Activated naive CD8-positive, alpha-beta T cell treated with anti-CD3 and anti-CD28 coated beads, Interleukin-2, amount 50 U/mL, for 24 hours (primary cell): ENCODE data around the gene ZNRF1.

Source experiments
- ATAC-seq: fragments of 150-1000 bp; cut with Tn5 transposase; one replicate; pipeline ENCODE4 v1.10.0; 2021
- DNase-seq: peaks from one replicate; pipeline ENCODE4 v3.0.0; 2021
- H3K27ac Mint-ChIP-seq: one replicate; pipeline ENCODE4 v1.8.0; 2021; ENCODE audit warnings: mild to moderate bottlenecking, mixed read lengths
- H3K27me3 Mint-ChIP-seq: one replicate; pipeline ENCODE4 v1.8.0; 2021; ENCODE audit warnings: mixed read lengths
- H3K36me3 Mint-ChIP-seq: one replicate; pipeline ENCODE4 v1.8.0; 2021; ENCODE audit warnings: low read depth, mixed read lengths
- H3K4me1 Mint-ChIP-seq: one replicate; pipeline ENCODE4 v1.8.0; 2021; ENCODE audit warnings: mixed read lengths
- H3K4me3 Mint-ChIP-seq: one replicate; pipeline ENCODE4 v1.8.0; 2021; ENCODE audit warnings: mild to moderate bottlenecking, moderate library complexity, mixed read lengths
- H3K9me3 Mint-ChIP-seq: one replicate; pipeline ENCODE4 v1.8.0; 2021; ENCODE audit warnings: mixed read lengths

ZNRF1 gene

DNA sequence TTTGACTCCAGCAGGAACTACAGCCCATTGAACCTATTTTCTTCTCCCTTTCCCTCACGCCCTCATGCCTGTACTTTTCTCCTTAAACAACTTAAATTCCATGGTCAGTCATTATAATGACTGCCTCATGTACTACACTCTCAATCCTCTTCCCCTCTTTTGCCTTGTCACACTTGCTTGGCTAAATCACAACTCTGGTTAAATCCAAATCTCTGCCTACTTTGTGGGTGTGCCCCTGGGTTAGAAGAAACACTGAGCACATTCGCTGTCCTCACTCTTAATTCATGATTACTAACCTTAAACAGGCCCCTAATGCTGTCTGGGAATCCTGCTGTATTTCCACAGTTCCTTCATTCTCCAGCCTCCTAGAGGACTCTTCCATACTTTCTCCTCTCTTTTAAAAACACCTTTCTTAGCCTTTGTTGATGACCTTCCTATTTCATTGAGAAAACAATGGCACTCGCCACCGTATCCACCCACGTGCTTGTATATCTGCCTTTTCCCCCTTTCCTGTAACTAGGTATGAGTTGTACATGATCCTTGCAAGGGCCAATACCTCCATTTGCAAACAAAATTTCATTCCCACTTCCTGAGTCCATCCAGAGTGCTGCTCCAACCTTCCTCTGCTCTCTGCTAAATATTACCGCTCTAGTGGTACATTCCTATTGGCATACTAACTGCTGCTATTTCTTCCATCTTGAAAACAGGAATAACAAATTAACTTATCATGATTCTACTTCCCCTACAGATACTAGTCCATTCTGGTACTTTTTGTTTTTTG, 28.9 kb downstream of the ZNRF1 start:
- DNase-seq, result no peak
- Mint-ChIP-seq H3K36me3 (peaks cover 2% of the 10 kb centered on the region), H3K9me3 (peaks cover 1% of the 10 kb centered on the region), H3K4me1 (peaks cover 20% of the 10 kb centered on the region), H3K4me3 (no peak overlapping the region), H3K27ac (no peak overlapping the region), H3K27me3 (no peaks in the 10 kb centered on the region)
- ATAC-seq, result no peak

GRCh38 chr16:75028544-75029135, 29.8 kb downstream of the ZNRF1 start:
- DNase-seq, result no peak
- H3K4me3 Mint-ChIP-seq, result no peak overlapping the region
- no peaks in the 10 kb centered on the region for H3K9me3 Mint-ChIP-seq
- no peaks in the 10 kb centered on the region for H3K27me3 Mint-ChIP-seq
- ATAC-seq, result no peak
- H3K4me1 Mint-ChIP-seq, result peaks cover 14% of the 10 kb centered on the region
- no peaks in the 10 kb centered on the region for H3K36me3 Mint-ChIP-seq
- no peak overlapping the region for H3K27ac Mint-ChIP-seq

- Mint-ChIP-seq H3K36me3 (no peaks in the 10 kb centered on the region), H3K27me3 (no peaks in the 10 kb centered on the region), H3K4me3 (no peak overlapping the region), H3K27ac (no peak overlapping the region), H3K9me3 (no peaks in the 10 kb centered on the region), H3K4me1 (peaks cover 4% of the 10 kb centered on the region)
- DNase-seq (no peak), ATAC-seq (no peak)
Measured at GRCh38 chr16:75029854-75030253, 31.0 kb downstream of the ZNRF1 start.

DNA sequence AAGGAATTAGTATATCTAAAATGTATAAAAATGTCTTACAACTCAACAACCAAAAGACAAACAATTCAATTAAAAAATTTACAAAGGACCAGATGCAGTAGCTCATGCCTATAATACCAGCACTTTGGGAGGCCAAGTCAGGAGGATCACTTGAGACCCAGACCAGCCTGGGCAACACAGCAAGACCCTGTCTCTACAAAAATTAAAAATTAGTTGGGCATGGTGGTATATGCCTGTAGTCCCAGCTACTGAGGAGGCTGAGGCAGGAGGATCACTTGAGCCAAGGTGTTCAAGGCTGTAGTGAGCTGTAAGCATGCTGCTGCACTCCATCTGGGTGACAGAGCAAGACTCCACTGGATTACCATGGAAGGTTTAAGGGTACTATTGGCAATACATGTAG, 33.8 kb downstream of the ZNRF1 start:
- DNase-seq, result no peak
- no peak overlapping the region for H3K27ac Mint-ChIP-seq
- no peak overlapping the region for H3K4me3 Mint-ChIP-seq
- no peak for ATAC-seq
- peaks cover 7% of the 10 kb centered on the region for H3K9me3 Mint-ChIP-seq
- H3K36me3 Mint-ChIP-seq, result peaks cover 5% of the 10 kb centered on the region
- H3K4me1 Mint-ChIP-seq, result no peaks in the 10 kb centered on the region
- H3K27me3 Mint-ChIP-seq, result no peaks in the 10 kb centered on the region

DNA sequence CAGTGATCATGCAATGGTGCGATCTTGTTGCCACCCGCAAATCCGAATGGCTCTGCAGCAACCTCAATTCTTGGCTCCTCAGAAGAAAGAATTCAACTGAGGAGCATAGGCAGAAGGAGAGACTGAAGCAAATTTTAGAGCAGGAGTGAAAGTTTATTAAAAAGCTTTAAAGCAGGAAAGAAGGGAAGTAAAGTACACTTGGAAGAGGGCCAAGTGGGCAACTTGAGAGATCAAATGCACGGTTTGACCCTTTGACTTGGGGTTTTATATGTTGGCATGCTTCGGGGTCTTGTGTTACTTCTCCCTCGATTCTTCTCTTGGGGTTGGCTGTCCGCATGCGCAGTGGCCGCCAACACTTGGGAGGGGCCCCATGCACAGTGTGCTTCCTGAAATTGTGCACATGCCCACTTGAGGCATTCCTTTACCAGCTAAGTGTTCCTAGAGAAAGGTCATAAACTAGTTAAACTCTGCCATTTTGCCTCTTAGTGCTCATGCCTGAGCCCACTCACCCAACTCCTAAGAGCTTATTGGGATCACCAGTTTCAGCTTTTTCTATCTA, 36.7 kb downstream of the ZNRF1 start:
- ATAC-seq, result no peak

DNA sequence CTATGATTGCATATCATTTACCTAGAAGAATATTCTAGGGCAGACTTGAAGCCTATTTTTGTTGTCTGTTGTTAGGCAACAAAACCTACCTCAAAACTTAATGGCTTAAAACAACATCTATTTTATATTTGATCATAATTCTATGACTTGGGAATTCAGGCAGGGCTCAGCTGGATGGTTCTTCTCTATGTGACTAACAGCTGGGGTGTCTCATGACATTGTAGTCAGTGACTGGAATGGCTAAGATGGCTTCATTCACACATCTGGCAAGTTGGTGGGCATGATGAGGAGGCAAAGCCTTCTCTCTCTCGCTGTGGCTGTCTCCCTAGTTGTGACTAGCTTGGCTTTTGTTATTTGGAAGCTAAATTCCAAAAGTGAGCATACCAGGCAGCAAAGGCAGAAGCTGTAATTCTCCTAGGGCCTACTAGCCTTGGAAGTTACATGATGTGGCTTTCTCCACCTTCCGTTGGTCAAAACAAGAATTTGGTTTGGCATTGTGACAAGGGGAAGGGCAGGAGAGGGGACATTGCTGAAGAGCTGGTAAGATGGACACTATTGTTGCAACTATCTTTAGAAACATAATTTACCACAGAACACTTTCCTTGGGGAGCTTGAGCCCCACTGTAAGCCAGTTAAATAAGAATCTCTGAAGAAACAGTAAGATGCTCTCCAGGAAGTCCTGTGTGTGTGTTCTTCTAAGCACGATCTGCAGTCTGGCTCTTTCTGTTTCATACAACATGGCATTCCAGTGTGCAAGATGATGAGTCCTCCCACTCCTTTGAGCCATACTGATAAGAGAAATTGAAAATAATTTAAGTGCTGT, 39.4 kb downstream of the ZNRF1 start:
- Mint-ChIP-seq H3K4me1 (peaks cover 3% of the 10 kb centered on the region), H3K36me3 (peaks cover 12% of the 10 kb centered on the region), H3K27ac (no peak overlapping the region), H3K9me3 (peaks cover 10% of the 10 kb centered on the region), H3K4me3 (no peak overlapping the region), H3K27me3 (no peaks in the 10 kb centered on the region)
- DNase-seq, result no peak
- ATAC-seq, result no peak

More for the DNA sequence above, 36.7 kb downstream of the ZNRF1 start:
- Mint-ChIP-seq H3K27ac (no peak overlapping the region), H3K36me3 (peaks cover 12% of the 10 kb centered on the region), H3K4me1 (peaks cover 3% of the 10 kb centered on the region), H3K27me3 (no peaks in the 10 kb centered on the region), H3K4me3 (no peak overlapping the region), H3K9me3 (peaks cover 10% of the 10 kb centered on the region)
- no peak for DNase-seq

GRCh38 chr16:75039941-75040340, 41.1 kb downstream of the ZNRF1 start:
- Mint-ChIP-seq H3K9me3 (peaks cover 10% of the 10 kb centered on the region), H3K27ac (no peak overlapping the region), H3K36me3 (peaks cover 12% of the 10 kb centered on the region), H3K4me3 (no peak overlapping the region), H3K27me3 (no peaks in the 10 kb centered on the region), H3K4me1 (peaks cover 6% of the 10 kb centered on the region)
- ATAC-seq (no peak), DNase-seq (no peak)

DNA sequence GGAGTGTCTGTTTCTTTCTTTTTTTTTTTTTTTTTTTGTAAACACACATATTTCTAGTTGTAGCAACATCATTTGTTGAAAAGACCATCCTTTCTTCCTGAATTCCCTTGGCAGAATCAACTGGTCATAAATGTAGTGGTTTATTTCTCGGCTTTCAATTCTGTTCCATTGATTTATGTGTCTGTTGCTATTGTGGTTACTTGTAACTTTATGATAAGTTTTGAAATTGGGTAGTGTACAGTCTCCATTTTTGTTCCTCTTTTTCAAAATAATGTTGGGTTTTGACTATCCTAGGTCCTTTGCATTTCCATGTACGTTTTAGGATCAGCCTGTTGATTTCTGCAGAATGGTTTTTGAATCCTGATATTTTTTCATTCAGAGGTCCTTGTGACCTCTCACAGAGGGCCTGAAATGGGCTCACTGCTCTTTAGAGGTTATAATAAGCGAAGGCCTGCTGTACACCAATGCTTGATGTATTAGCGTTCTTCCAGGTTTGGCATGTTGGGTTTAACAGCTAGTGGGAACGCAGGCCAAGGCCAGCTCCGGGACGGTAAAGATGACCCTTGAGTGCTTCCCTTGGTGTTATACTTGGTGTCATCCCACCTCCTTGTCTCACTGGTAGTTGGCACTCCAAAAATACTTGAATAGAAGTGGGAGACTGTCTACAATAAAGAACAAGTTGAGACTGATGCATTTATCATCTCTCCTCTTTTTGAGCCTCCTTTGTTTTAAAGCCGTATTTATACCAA, 43.8 kb downstream of the ZNRF1 start:
- Mint-ChIP-seq H3K9me3 (peaks cover 4% of the 10 kb centered on the region), H3K4me1 (peaks cover 6% of the 10 kb centered on the region), H3K4me3 (no peak overlapping the region), H3K27ac (no peak overlapping the region), H3K27me3 (no peaks in the 10 kb centered on the region), H3K36me3 (peaks cover 8% of the 10 kb centered on the region)
- ATAC-seq, result no peak
- no peak for DNase-seq

DNA sequence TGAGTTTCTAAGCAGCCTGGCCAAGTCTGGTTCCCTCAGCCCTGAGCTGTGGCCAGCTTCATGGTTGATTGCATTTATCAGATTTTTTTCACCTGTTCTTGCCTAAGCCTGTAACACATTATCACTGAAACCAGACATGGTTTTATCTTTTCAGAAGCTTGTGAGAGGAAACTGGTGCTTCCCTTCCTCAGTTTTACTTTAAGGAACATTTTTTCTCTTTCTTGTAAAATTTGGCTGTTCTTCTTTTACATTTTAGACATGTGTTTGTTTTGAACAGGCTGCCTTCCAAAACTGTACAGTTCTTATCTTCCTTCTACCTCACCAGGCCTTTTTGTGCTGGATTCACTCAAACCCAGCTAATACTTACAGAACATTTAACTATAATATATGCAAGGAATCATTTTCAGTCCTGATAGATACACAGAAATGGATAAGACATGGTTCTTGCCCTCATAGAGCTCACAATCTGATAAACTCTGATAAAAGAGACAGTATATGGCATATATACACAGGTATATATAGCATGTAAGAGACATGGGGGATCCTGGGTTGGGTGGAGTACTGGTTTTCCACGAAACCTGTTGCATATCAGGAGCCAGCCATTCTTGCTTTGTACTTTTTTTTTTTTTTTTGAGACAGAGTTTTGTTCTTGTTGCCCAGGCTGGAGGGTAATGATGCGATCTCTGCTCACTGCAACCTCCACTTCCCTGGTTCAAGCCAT, 44.5 kb downstream of the ZNRF1 start:
- ATAC-seq (no peak), DNase-seq (no peak)
- H3K36me3 Mint-ChIP-seq, result peaks cover 4% of the 10 kb centered on the region
- H3K4me1 Mint-ChIP-seq, result peaks cover 6% of the 10 kb centered on the region
- no peak overlapping the region for H3K27ac Mint-ChIP-seq
- no peak overlapping the region for H3K4me3 Mint-ChIP-seq
- no peaks in the 10 kb centered on the region for H3K27me3 Mint-ChIP-seq
- no peaks in the 10 kb centered on the region for H3K9me3 Mint-ChIP-seq

DNA sequence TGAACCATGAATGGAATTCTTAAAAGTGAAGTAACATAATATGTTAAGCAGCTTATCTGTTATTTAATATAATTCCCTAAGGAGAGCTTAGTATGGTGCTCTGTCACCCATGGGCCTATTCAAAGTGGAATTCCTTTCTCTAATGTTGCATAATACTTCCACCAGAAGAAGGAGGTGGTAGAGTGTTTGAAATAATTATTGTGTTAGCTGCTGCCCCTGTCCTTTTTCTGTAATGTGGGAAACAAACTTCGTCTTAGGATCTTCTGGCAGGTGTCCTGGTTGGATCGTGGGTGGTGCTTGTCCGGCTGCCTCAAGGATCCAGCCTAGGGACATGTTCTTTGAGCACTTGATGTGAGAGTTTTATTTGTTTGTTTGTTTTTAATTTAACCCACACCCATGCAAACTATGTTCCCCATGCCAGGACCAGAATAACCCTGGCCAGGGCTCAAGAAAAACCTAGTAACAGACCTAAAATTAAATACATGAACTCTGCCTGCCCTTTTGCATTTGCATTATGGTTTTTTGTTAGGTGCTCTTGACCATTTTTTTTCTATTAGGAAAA, 46.1 kb downstream of the ZNRF1 start:
- peaks cover 2% of the 10 kb centered on the region for H3K4me1 Mint-ChIP-seq
- DNase-seq, result no peak
- H3K27ac Mint-ChIP-seq, result no peak overlapping the region

GRCh38 chr16:75045424-75045823, 46.6 kb downstream of the ZNRF1 start:
- DNase-seq (no peak), ATAC-seq (no peak)
- Mint-ChIP-seq H3K27me3 (no peaks in the 10 kb centered on the region), H3K27ac (no peak overlapping the region), H3K4me1 (peaks cover 2% of the 10 kb centered on the region), H3K9me3 (no peaks in the 10 kb centered on the region), H3K4me3 (no peak overlapping the region), H3K36me3 (no peaks in the 10 kb centered on the region)

More for the DNA sequence above, 46.1 kb downstream of the ZNRF1 start:
- no peaks in the 10 kb centered on the region for H3K36me3 Mint-ChIP-seq
- no peaks in the 10 kb centered on the region for H3K27me3 Mint-ChIP-seq
- no peak overlapping the region for H3K4me3 Mint-ChIP-seq
- no peaks in the 10 kb centered on the region for H3K9me3 Mint-ChIP-seq
- no peak for ATAC-seq

- ATAC-seq (no peak), DNase-seq (no peak)
- no peaks in the 10 kb centered on the region for H3K27me3 Mint-ChIP-seq
- no peaks in the 10 kb centered on the region for H3K9me3 Mint-ChIP-seq
- peaks cover 2% of the 10 kb centered on the region for H3K4me1 Mint-ChIP-seq
- no peak overlapping the region for H3K4me3 Mint-ChIP-seq
- H3K27ac Mint-ChIP-seq, result no peak overlapping the region
- H3K36me3 Mint-ChIP-seq, result no peaks in the 10 kb centered on the region
Measured at GRCh38 chr16:75048054-75048453, 49.2 kb downstream of the ZNRF1 start.

GRCh38 chr16:75048530-75048929, 49.7 kb downstream of the ZNRF1 start:
- Mint-ChIP-seq H3K27me3 (no peaks in the 10 kb centered on the region), H3K27ac (no peak overlapping the region), H3K36me3 (no peaks in the 10 kb centered on the region), H3K4me1 (no peaks in the 10 kb centered on the region), H3K9me3 (no peaks in the 10 kb centered on the region), H3K4me3 (no peak overlapping the region)
- DNase-seq (no peak), ATAC-seq (no peak)
